Measurements from ENCODE around the gene DENND6B. TPM values are rescaled to one million over a fixed set of nuclear protein-coding genes. Genes with fewer than 3 reads are reported as not detected.
"Not testable (repeated sequence)": the region's sequence is repeated elsewhere in the genome, so short reads cannot be mapped to it uniquely, and the experiment has no call there.

DENND6B gene
- total and polyA plus RNA-seq, 5 donors = 2.0 to 3.1 (median 2.4) TPM

GRCh38 chr22:50338860-50339462 is 12.1 kb upstream of the DENND6B start:
- 95% methylated on average over 4 of the region's 4 CpGs for whole genome bisulfite sequencing
- no peak for ATAC-seq
- H3K27ac ChIP-seq (ENCODE audit: low read length) = no peak overlapping the region

GRCh38 chr22:50338042-50338573 is 11.3 kb upstream of the DENND6B start:
- H3K9me3 ChIP-seq (ENCODE audit: control insufficient read depth, low read length) = no peaks in the 10 kb centered on the region
- intact Hi-C loops (cut with DNase I) = no loop called here
- no peak overlapping the region for H3K27ac ChIP-seq (ENCODE audit: low read length)
- ATAC-seq (no peak), DNase-seq (no peak)
- H3K4me3 ChIP-seq (ENCODE audit: low read length) = no peak overlapping the region
- no peaks in the 10 kb centered on the region for H3K27me3 ChIP-seq (ENCODE audit: control insufficient read depth, insufficient read depth)
- WGBS = 95% methylated on average over 5 of the region's 5 CpGs
- H3K4me1 ChIP-seq (ENCODE audit: control insufficient read depth, insufficient read depth, low read length) = no peaks in the 10 kb centered on the region

More at GRCh38 chr22:50338860-50339462, 12.1 kb upstream of the DENND6B start:
- DNase-seq = no peak
- H3K4me3 ChIP-seq (ENCODE audit: low read length) = no peak overlapping the region
- no peaks in the 10 kb centered on the region for H3K27me3 ChIP-seq (ENCODE audit: control insufficient read depth, insufficient read depth)
- no peaks in the 10 kb centered on the region for H3K4me1 ChIP-seq (ENCODE audit: control insufficient read depth, insufficient read depth, low read length)
- intact Hi-C loops (cut with DNase I) = no loop called here
- H3K9me3 ChIP-seq (ENCODE audit: control insufficient read depth, low read length) = no peaks in the 10 kb centered on the region

DNA sequence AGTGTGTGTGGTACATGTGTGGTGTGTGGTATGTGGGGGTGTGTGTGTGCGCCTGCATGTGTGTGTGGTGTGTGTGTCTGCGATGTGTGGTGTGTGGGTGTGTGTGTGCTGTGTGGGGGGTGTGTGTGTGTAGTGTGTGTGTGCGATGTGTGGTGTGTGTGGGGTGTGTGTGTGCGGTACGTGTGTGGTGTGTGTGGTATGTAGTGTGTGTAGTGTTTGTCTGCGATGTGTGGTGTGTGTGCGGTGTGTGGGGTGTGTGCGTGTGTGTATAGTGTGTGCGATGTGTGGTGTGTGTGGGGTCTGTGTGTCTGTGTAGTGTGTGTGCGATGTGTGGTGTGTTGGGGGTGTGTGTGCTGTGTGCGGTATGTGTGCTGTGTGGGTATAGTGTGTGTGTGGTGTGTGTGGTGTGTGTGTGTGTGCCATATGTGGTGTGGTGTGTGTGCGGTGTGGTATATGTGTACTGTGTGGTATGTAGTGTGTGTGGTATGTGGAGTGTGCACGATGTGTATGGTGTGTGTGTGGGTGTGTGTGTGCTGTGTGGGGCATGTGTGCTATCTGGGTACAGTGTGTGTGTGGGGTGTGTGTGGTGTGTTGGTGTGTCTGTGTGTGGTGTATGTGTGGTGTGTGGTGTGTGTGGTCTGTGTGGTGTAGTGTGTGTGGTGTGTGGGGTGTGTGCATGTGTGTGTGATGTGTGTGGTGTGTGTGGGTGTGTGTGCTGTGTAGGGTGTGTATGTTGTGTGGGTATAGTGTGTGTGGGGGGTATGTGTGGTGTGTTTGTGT is 10.6 kb upstream of the DENND6B start:
- intact Hi-C loops (cut with DNase I) = no loop called here
- ATAC-seq (no peak), DNase-seq (no peak)
- WGBS = 95% methylated on average over 13 of the region's 13 CpGs
- H3K4me3 ChIP-seq (ENCODE audit: low read length) = no peak overlapping the region
- no peak overlapping the region for H3K27ac ChIP-seq (ENCODE audit: low read length)
- no peaks in the 10 kb centered on the region for H3K4me1 ChIP-seq (ENCODE audit: control insufficient read depth, insufficient read depth, low read length)
- H3K27me3 ChIP-seq (ENCODE audit: control insufficient read depth, insufficient read depth) = no peaks in the 10 kb centered on the region
- H3K9me3 ChIP-seq (ENCODE audit: control insufficient read depth, low read length) = no peaks in the 10 kb centered on the region

GRCh38 chr22:50334433-50334832 is 7.6 kb upstream of the DENND6B start:
- DNase-seq; H3K4me1 ChIP-seq (ENCODE audit: control insufficient read depth, insufficient read depth, low read length); ATAC-seq; intact Hi-C loops (cut with DNase I); H3K27ac ChIP-seq (ENCODE audit: low read length); H3K9me3 ChIP-seq (ENCODE audit: control insufficient read depth, low read length); H3K27me3 ChIP-seq (ENCODE audit: control insufficient read depth, insufficient read depth); H3K4me3 ChIP-seq (ENCODE audit: low read length): not testable (repeated sequence)
- WGBS = 88% methylated on average over 5 of the region's 5 CpGs

- no peak for ATAC-seq
- intact Hi-C loops (cut with DNase I) = loop anchor here (5.0 kb wide), 3 partner anchors 52 to 67 kb away; partner anchors contain the start of genes MAPK11 (in 1 of the 4) and MAPK12 (in 1 of the 4)
- Histone ChIP-seq H3K9me3 (ENCODE audit: control insufficient read depth, low read length) (no peaks in the 10 kb centered on the region), H3K27me3 (ENCODE audit: control insufficient read depth, insufficient read depth) (no peaks in the 10 kb centered on the region), H3K4me1 (ENCODE audit: control insufficient read depth, insufficient read depth, low read length) (no peaks in the 10 kb centered on the region), H3K4me3 (ENCODE audit: low read length) (no peak overlapping the region), H3K27ac (ENCODE audit: low read length) (no peak overlapping the region)
- WGBS = 91% methylated on average over 6 of the region's 6 CpGs
- DNase-seq = no peak
Observed at GRCh38 chr22:50329236-50329635, 2.4 kb upstream of the DENND6B start.

GRCh38 chr22:50327711-50328019 is 853 bp upstream of the DENND6B start:
- H3K27me3 ChIP-seq (ENCODE audit: control insufficient read depth, insufficient read depth) = no peaks in the 10 kb centered on the region
- no peaks in the 10 kb centered on the region for H3K4me1 ChIP-seq (ENCODE audit: control insufficient read depth, insufficient read depth, low read length)
- intact Hi-C loops (cut with DNase I) = loop anchor here (5.0 kb wide), 3 partner anchors 50 to 65 kb away; partner anchors contain the start of genes MAPK11 (in 1 of the 4) and MAPK12 (in 1 of the 4)
- peak overlapping the region; percentile 89 for H3K4me3 ChIP-seq (ENCODE audit: low read length)
- ATAC-seq (no peak), DNase-seq (no peak)
- no peaks in the 10 kb centered on the region for H3K9me3 ChIP-seq (ENCODE audit: control insufficient read depth, low read length)
- WGBS = 75% methylated on average over 22 of the region's 22 CpGs
- peak overlapping the region; percentile 97 for H3K27ac ChIP-seq (ENCODE audit: low read length)

- Histone ChIP-seq H3K4me1 (ENCODE audit: control insufficient read depth, insufficient read depth, low read length) (no peaks in the 10 kb centered on the region), H3K4me3 (ENCODE audit: low read length) (peak overlapping the region; percentile 89), H3K9me3 (ENCODE audit: control insufficient read depth, low read length) (no peaks in the 10 kb centered on the region), H3K27me3 (ENCODE audit: control insufficient read depth, insufficient read depth) (no peaks in the 10 kb centered on the region), H3K27ac (ENCODE audit: low read length) (no peak overlapping the region)
- intact Hi-C loops (cut with DNase I) = loop anchor here (5.0 kb wide), 3 partner anchors 49 to 64 kb away; partner anchors contain the start of genes MAPK11 (in 1 of the 4) and MAPK12 (in 1 of the 4)
- ATAC-seq (peak in 1 of 2 donors; percentile 40), DNase-seq (no peak)
- WGBS = 13% methylated on average over 56 of the region's 56 CpGs
Observed at GRCh38 chr22:50326225-50326955, 422 bp downstream of the DENND6B start.

GRCh38 chr22:50325444-50326224 is 1.2 kb downstream of the DENND6B start:
- 91% methylated on average over 19 of the region's 19 CpGs for WGBS
- no peaks in the 10 kb centered on the region for H3K4me1 ChIP-seq (ENCODE audit: control insufficient read depth, insufficient read depth, low read length)
- no peak overlapping the region for H3K27ac ChIP-seq (ENCODE audit: low read length)
- DNase-seq = no peak
- intact Hi-C loops (cut with DNase I) = loop anchor here (5.0 kb wide), 3 partner anchors 48 to 63 kb away; partner anchors contain the start of genes MAPK11 (in 1 of the 4) and MAPK12 (in 1 of the 4)
- H3K4me3 ChIP-seq (ENCODE audit: low read length) = no peak overlapping the region
- no peaks in the 10 kb centered on the region for H3K9me3 ChIP-seq (ENCODE audit: control insufficient read depth, low read length)
- ATAC-seq = no peak
- no peaks in the 10 kb centered on the region for H3K27me3 ChIP-seq (ENCODE audit: control insufficient read depth, insufficient read depth)

DNA sequence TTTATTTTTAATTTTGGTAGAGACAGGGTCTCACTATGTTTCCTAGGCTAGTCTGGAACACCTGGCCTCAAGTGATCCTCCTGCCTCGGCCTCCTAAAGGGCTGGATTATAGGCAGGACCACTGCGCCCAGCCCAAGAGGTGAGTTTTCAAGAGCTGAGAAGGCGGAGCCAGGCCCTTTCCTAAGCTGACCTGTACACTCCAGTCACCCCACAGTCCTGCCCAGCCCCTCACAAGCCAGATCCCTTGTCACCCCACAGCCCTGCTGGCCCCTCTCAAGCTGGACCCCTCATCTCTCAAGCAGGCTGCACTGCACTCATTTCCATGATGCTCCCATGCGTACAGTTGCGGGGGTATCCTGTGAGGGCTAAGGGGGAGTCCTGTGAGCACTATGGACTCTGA is 2.9 kb downstream of the DENND6B start:
- intact Hi-C loops (cut with DNase I) = no loop called here
- ATAC-seq = no peak
- no peak overlapping the region for H3K27ac ChIP-seq (ENCODE audit: low read length)
- no peaks in the 10 kb centered on the region for H3K27me3 ChIP-seq (ENCODE audit: control insufficient read depth, insufficient read depth)
- over 99% methylated on average over 5 of the region's 5 CpGs for WGBS
- H3K4me3 ChIP-seq (ENCODE audit: low read length) = no peak overlapping the region
- DNase-seq = no peak
- no peaks in the 10 kb centered on the region for H3K4me1 ChIP-seq (ENCODE audit: control insufficient read depth, insufficient read depth, low read length)
- no peaks in the 10 kb centered on the region for H3K9me3 ChIP-seq (ENCODE audit: control insufficient read depth, low read length)

DNA sequence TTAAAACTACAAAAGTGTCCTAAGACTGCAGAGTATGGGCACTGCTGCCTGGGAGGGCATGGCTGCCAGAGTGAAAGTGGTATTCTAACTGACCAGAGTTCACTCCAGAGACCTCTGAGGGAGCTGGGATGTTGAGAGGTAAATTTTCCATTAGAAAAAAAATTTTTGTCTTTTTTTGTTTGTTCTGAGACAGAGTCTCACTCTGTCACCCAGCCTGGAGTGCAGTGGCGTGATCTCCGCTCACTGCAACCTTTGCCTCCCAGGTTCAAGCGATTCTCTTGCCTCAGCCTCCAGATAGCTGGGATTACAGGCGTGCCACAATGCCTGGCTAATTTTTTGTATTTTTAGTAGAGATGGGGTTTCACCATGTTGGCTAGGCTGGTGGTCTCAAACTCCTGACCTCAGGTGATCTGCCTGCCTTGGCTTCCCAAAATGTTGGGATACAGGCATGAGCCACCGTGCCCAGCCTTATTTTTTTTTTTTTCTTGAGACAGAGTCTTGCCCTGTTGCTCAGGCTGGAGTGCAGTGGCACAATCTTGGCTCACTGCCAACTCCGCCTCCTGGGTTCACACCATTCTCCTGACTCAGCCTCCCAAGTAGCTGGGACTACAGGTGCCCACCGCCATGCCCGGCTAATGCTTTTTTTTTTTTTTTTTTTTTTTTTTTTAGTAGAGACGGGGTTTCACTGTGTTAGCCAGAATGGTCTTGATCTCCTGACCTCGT is 4.3 kb downstream of the DENND6B start:
- H3K27ac ChIP-seq (ENCODE audit: low read length); intact Hi-C loops (cut with DNase I); DNase-seq; H3K4me1 ChIP-seq (ENCODE audit: control insufficient read depth, insufficient read depth, low read length); H3K4me3 ChIP-seq (ENCODE audit: low read length); ATAC-seq; H3K9me3 ChIP-seq (ENCODE audit: control insufficient read depth, low read length); H3K27me3 ChIP-seq (ENCODE audit: control insufficient read depth, insufficient read depth): not testable (repeated sequence)
- WGBS = 83% methylated on average over 9 of the region's 10 CpGs

Measured in right cardiac atrium (tissue), 5 donors.